MM.1S (cell line): Measurements from ENCODE around the gene FAM124B.

Experiments used
- DNase-seq: peaks from one replicate; pipeline ENCODE4 v3.0.0-alpha.2; 2015
- H2AFZ ChIP-seq: fragments of 300-600 bp; sonication (generic); 2 replicates; pipeline ENCODE4 v1.6.0; 2016; ENCODE audit warnings: antibody characterized with exemption, low read length
- H3F3A ChIP-seq: fragments of 300-600 bp; sonication (generic); 2 replicates; pipeline ENCODE4 v1.6.1; 2016; ENCODE audit warnings: mild to moderate bottlenecking, antibody characterized with exemption, low read length, moderate library complexity, mixed read lengths; ENCODE audit not compliant: insufficient read depth
- H3K27ac ChIP-seq: fragments of 300-600 bp; sonication (generic); 2 replicates; pipeline ENCODE4 v1.5.1; 2016; ENCODE audit warnings: mild to moderate bottlenecking, low read length
- H3K27me3 ChIP-seq: fragments of 300-600 bp; sonication (generic); replicated peaks from 2 replicates; pipeline ENCODE4 v1.6.0; 2016; ENCODE audit warnings: low read length; ENCODE audit not compliant: insufficient read depth
- H3K36me3 ChIP-seq: fragments of 300-600 bp; sonication (generic); replicated peaks from 2 replicates; pipeline ENCODE4 v1.6.1; 2016; ENCODE audit warnings: mild to moderate bottlenecking, low read length, mixed read lengths; ENCODE audit not compliant: insufficient read depth
- H3K4me1 ChIP-seq: fragments of 300-600 bp; sonication (generic); 2 replicates; pipeline ENCODE4 v1.6.1; 2016; ENCODE audit warnings: low read length, mixed read lengths
- H3K4me2 ChIP-seq: fragments of 300-600 bp; sonication (generic); 2 replicates; pipeline ENCODE4 v1.6.0; 2016; ENCODE audit warnings: low read depth, low read length
- H3K4me3 ChIP-seq: fragments of 300-600 bp; sonication (generic); 2 replicates; pipeline ENCODE4 v1.5.1; 2016; ENCODE audit warnings: low read length, mixed read lengths
- H3K79me2 ChIP-seq: fragments of 300-600 bp; sonication (generic); 2 replicates; pipeline ENCODE4 v1.6.1; 2016; ENCODE audit warnings: mixed run types, low read length, mixed read lengths
- H3K9ac ChIP-seq: fragments of 300-600 bp; sonication (generic); 2 replicates; pipeline ENCODE4 v1.6.1; 2016; ENCODE audit warnings: low read length, mixed read lengths
- H3K9me2 ChIP-seq: fragments of 300-600 bp; sonication (generic); replicated peaks from 2 replicates; pipeline ENCODE4 v1.6.1; 2016; ENCODE audit warnings: mild to moderate bottlenecking, low read length, mixed read lengths; ENCODE audit not compliant: insufficient read depth
- H3K9me3 ChIP-seq: fragments of 300-600 bp; sonication (generic); replicated peaks from 2 replicates; pipeline ENCODE4 v1.6.1; 2016; ENCODE audit warnings: mild to moderate bottlenecking, low read length, mixed read lengths; ENCODE audit not compliant: insufficient read depth
- H4K20me1 ChIP-seq: fragments of 300-600 bp; sonication (generic); 2 replicates; pipeline ENCODE4 v1.6.1; 2016; ENCODE audit warnings: mild to moderate bottlenecking, low read length, moderate library complexity, mixed read lengths; ENCODE audit not compliant: insufficient read depth
- EZH2 ChIP-seq: fragments of 300-600 bp; sonication (generic); optimal IDR thresholded peaks from 2 replicates; pipeline ENCODE3; 2017; ENCODE audit warnings: low read depth, mild to moderate bottlenecking, antibody characterized with exemption, low read length, mixed read lengths
- EZH2phosphoT487 ChIP-seq: fragments of 300-600 bp; sonication (generic); IDR thresholded peaks from 2 replicates; pipeline ENCODE4 v1.6.1; 2018; ENCODE audit warnings: antibody characterized with exemption, low read length
- TF ChIP-seq, protein P1 (sequence below): fragments of 300-600 bp; sonication (generic); IDR thresholded peaks from 2 replicates; pipeline ENCODE4 v1.5.1; 2016; ENCODE audit warnings: antibody characterized with exemption, low read length, mixed read lengths

The FAM124B gene

DNA sequence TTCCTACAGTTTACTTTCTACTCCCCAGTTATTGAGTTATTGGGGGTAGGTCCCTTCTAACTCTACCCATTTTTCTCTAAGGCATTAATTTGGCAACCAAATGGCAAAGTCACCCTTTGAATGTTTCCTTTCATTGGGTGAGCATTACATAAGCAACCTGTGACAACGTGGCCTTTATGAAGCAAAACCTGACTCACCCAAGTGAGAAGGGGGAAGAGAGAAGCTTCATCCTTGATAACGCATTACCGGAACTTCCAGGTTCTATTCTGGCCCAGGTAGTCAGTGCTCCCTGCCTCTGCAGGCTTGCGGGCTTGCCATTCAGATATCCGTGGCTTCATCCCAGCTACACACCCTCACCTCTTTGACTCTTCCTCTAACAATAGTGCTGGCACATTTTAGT, 39.1 kb upstream of the FAM124B start:
- Histone ChIP-seq H3K27ac (no peak overlapping the region), H3K4me2 (no peak overlapping the region), H3K9ac (no peak overlapping the region), H3K9me2 (no peaks in the 10 kb centered on the region), H3K79me2 (no peaks in the 10 kb centered on the region), H3K9me3 (no peaks in the 10 kb centered on the region), H4K20me1 (no peaks in the 10 kb centered on the region), H3K27me3 (no peaks in the 10 kb centered on the region), H3K4me1 (no peaks in the 10 kb centered on the region), H3K36me3 (no peaks in the 10 kb centered on the region), H2AFZ (no peak overlapping the region), H3K4me3 (no peak overlapping the region), H3F3A (no peaks in the 10 kb centered on the region)
- no peak for DNase-seq
- TF ChIP-seq EZH2 (no peak), EZH2phosphoT487 (no peak)
- TF ChIP-seq, protein P1, sequence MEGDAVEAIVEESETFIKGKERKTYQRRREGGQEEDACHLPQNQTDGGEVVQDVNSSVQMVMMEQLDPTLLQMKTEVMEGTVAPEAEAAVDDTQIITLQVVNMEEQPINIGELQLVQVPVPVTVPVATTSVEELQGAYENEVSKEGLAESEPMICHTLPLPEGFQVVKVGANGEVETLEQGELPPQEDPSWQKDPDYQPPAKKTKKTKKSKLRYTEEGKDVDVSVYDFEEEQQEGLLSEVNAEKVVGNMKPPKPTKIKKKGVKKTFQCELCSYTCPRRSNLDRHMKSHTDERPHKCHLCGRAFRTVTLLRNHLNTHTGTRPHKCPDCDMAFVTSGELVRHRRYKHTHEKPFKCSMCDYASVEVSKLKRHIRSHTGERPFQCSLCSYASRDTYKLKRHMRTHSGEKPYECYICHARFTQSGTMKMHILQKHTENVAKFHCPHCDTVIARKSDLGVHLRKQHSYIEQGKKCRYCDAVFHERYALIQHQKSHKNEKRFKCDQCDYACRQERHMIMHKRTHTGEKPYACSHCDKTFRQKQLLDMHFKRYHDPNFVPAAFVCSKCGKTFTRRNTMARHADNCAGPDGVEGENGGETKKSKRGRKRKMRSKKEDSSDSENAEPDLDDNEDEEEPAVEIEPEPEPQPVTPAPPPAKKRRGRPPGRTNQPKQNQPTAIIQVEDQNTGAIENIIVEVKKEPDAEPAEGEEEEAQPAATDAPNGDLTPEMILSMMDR = no peak

DNA sequence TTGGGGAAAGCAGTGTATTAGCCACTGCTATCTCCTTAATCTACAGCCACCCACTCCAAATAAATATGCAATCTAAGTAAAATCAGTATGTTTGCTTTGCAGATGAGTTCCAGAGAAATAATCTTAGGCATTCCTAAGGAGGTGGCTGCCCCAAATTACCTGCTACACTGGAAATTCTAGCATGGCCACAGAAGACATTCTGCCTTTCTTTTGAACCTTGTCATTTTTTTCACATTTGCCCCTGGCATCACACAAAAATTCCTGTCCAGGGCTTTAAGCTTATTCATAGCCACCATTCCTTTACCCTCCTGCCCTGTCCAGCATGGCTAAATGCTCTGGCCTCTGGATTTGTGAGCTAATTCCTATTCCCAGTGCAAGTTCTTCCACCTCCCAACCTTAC, 36.8 kb upstream of the FAM124B start:
- Histone ChIP-seq H3K27me3 (no peaks in the 10 kb centered on the region), H3K36me3 (no peaks in the 10 kb centered on the region), H4K20me1 (no peaks in the 10 kb centered on the region), H3K4me3 (no peak overlapping the region), H3K9ac (no peak overlapping the region), H3K9me2 (no peaks in the 10 kb centered on the region), H2AFZ (no peak overlapping the region), H3K9me3 (no peaks in the 10 kb centered on the region), H3K79me2 (no peaks in the 10 kb centered on the region), H3K4me2 (no peak overlapping the region), H3K27ac (no peak overlapping the region), H3K4me1 (no peaks in the 10 kb centered on the region), H3F3A (no peaks in the 10 kb centered on the region)
- no peak for DNase-seq
- no peak for TF ChIP-seq EZH2
- TF ChIP-seq EZH2phosphoT487 = no peak

DNA sequence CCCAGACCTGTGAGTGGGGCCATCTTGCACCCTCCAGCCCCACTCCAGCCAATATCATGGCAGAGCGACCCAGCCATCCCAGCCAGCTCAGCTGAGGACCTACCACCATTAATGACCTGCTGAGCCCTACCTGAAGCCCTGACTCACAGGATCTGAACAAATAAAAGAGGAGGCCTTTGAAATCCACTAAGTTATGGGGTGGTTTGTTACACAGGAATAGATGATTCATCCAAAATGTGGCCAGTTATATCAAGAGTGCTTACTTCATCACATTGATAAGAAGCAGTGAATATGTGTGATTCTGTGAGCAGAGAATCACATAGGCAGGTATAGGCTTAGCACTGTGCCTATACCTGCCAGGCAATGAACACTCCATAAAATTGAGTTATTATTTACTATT, 34.7 kb upstream of the FAM124B start:
- Histone ChIP-seq H3K27ac (no peak overlapping the region), H3K9me2 (no peaks in the 10 kb centered on the region), H3K4me1 (no peaks in the 10 kb centered on the region), H3F3A (no peaks in the 10 kb centered on the region), H3K36me3 (no peaks in the 10 kb centered on the region), H4K20me1 (no peaks in the 10 kb centered on the region), H3K27me3 (no peaks in the 10 kb centered on the region), H3K9ac (no peak overlapping the region), H3K9me3 (no peaks in the 10 kb centered on the region), H3K4me2 (no peak overlapping the region), H2AFZ (no peak overlapping the region), H3K79me2 (no peaks in the 10 kb centered on the region), H3K4me3 (no peak overlapping the region)
- TF ChIP-seq EZH2phosphoT487 (no peak), EZH2 (no peak)
- TF ChIP-seq, protein P1 = no peak
- no peak for DNase-seq

DNA sequence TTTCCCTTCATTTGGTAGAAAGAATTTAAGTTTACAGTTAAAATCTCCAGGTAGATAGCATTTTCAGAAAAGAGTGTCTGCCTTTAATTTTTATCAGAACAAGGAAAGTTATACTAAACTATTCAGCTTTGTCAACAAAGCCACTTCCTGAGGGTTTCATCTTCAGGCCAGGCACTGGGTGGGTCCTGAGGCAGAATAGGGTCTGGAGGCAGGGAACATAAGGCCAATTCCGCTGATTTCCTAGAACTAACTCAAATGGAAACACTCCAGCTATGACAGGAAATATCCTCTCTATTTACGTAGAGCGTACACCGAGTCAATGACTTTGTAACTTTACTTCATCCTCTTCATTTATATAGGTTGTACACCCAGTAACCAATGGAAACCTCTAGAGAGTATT, 32.7 kb upstream of the FAM124B start:
- Histone ChIP-seq H3K9me2 (no peaks in the 10 kb centered on the region), H3K79me2 (no peaks in the 10 kb centered on the region), H3K36me3 (no peaks in the 10 kb centered on the region), H3K9ac (no peak overlapping the region), H2AFZ (no peak overlapping the region), H3K4me1 (no peaks in the 10 kb centered on the region), H3K4me3 (no peak overlapping the region), H3K27me3 (no peaks in the 10 kb centered on the region), H4K20me1 (no peaks in the 10 kb centered on the region), H3K9me3 (no peaks in the 10 kb centered on the region), H3F3A (no peaks in the 10 kb centered on the region), H3K27ac (no peak overlapping the region), H3K4me2 (no peak overlapping the region)
- DNase-seq = no peak
- no peak for TF ChIP-seq EZH2
- TF ChIP-seq, protein P1 = no peak
- TF ChIP-seq EZH2phosphoT487 = no peak
